ENCODE measurements around the gene ARL14EP. TPM values are rescaled to one million over a fixed set of nuclear protein-coding genes. Genes with fewer than 3 reads are reported as not detected.

ARL14EP gene
- total RNA-seq, 1 donor: 27.4 TPM

DNA sequence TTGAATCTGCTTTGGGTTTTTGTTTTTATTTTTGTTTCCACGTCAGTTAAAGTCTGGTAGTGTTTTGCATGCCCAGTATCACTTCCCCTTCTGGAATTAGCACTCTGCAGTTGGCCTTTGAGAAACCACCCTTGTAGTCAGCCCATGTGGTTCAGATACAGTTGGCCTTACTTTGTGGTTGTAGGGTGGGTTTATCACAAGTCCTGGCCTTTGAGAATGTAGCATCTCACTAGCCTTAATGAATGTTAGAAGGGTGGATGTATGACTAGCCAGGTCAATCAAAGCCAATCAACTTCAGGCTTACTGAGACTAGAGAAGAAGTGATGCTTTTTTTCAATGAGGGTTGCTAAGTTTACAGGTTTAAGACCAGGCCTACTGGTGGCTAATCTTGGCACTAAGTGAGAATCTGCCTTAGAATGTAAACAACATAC is 19.8 kb downstream of the ARL14EP start:
- TF ChIP-seq, protein P1, sequence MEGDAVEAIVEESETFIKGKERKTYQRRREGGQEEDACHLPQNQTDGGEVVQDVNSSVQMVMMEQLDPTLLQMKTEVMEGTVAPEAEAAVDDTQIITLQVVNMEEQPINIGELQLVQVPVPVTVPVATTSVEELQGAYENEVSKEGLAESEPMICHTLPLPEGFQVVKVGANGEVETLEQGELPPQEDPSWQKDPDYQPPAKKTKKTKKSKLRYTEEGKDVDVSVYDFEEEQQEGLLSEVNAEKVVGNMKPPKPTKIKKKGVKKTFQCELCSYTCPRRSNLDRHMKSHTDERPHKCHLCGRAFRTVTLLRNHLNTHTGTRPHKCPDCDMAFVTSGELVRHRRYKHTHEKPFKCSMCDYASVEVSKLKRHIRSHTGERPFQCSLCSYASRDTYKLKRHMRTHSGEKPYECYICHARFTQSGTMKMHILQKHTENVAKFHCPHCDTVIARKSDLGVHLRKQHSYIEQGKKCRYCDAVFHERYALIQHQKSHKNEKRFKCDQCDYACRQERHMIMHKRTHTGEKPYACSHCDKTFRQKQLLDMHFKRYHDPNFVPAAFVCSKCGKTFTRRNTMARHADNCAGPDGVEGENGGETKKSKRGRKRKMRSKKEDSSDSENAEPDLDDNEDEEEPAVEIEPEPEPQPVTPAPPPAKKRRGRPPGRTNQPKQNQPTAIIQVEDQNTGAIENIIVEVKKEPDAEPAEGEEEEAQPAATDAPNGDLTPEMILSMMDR (IDR thresholded peaks at IDR 0.05; ENCODE audit: insufficient read depth, low read length): no peak

DNA sequence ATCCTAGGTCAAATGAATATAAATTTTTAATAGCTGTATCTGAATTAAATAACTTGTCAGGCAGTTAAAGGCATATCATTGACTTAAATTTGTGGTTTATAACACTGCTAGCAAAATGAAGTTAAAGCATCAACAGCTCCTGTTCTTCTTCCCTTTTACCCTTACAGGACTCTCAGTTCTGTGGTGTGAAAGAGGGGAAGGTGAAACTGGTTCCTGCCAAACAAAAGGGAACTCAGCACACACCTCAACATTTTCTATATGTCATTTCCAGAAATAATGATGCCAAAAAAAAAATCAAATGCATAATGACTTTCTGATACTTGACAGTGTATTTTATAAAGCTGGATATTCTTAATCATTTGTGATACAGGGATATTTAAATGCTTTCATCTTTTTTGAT is 21.2 kb downstream of the ARL14EP start:
- TF ChIP-seq, protein P1 (IDR thresholded peaks at IDR 0.05; ENCODE audit: insufficient read depth, low read length): no peak
- no peak for DNase-seq (ENCODE audit: low read depth)

More for the DNA sequence above, 19.8 kb downstream of the ARL14EP start:
- H3K4me3 ChIP-seq (ENCODE audit: low read depth, low read length): no peak overlapping the region
- DNase-seq (ENCODE audit: low read depth): no peak

DNA sequence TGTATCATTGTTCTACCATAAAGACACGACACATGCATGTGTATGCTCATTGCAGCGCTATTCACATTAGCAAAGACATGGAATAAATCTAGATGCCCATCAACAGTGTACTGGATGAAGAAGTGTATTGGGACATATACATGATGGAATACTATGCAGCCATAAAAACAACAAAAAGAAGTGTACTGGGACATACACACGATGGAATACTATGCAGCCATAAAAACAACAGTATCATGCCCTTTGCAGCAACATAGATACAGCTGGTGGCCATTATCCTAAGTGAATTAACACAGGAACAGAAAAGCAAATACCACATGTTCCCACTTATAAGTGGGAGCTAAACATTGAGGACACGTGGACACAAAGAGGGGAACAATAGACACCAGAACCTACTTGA is 22.7 kb downstream of the ARL14EP start:
- no peak for DNase-seq (ENCODE audit: low read depth)
- TF ChIP-seq, protein P1 (IDR thresholded peaks at IDR 0.05; ENCODE audit: insufficient read depth, low read length): no peak
- H3K4me3 ChIP-seq (ENCODE audit: low read depth, low read length): no peak overlapping the region

More for the DNA sequence above, 21.2 kb downstream of the ARL14EP start:
- no peak overlapping the region for H3K4me3 ChIP-seq (ENCODE audit: low read depth, low read length)

DNA sequence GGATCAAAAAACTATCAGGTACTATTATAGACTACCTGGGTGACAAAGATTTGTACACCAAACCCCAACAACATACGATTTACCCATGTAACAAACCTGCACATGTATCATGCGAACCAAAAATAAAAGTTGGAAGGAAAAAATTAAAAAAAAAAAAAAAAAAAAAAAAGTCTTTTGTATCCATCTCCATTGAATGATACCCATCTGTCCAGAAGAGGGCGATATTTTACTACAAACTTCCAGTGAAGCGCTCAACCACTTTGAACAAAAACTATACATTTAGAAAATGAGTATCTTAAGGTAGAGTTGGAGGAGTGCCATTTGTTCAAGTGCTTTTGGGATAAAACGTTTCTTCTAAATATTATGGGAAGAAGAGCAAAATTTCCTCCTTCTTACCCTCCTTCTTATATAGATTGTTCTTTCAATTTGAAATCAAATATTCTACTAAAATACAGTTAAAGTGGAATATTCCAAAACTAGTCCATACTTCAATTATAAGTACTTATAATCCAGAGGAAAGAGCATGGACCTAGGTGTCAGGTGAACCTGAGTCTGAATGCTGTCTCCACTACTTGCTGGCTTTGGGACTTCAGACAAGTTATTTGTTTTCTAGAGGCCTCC is 23.3 kb downstream of the ARL14EP start:
- no peak overlapping the region for H3K4me3 ChIP-seq (ENCODE audit: low read depth, low read length)
- peak; percentile 72 for DNase-seq (ENCODE audit: low read depth)
- TF ChIP-seq, protein P1 (IDR thresholded peaks at IDR 0.05; ENCODE audit: insufficient read depth, low read length): peak; percentile 64

DNA sequence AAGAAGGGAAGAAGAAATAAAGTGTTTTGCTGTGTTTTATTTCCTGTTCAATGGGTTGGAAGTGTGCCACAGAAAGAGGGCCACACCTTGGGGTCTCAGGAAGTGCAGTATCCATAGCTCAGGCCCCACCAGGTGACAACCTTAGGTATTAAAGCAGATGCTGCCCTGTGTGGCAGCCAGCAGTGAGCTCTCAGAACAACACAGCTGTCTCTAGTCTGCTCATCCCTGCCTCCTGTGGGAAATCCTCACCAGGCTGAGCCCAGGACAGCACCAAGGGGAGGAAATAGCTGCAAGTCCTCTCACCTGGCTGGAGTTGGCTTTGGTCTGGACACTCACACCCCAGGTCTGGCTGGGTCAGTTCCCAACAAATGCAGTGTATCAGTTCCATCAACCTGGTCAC is 25.1 kb downstream of the ARL14EP start:
- TF ChIP-seq, protein P1 (IDR thresholded peaks at IDR 0.05; ENCODE audit: insufficient read depth, low read length): no peak
- no peak overlapping the region for H3K4me3 ChIP-seq (ENCODE audit: low read depth, low read length)
- DNase-seq (ENCODE audit: low read depth): no peak

DNA sequence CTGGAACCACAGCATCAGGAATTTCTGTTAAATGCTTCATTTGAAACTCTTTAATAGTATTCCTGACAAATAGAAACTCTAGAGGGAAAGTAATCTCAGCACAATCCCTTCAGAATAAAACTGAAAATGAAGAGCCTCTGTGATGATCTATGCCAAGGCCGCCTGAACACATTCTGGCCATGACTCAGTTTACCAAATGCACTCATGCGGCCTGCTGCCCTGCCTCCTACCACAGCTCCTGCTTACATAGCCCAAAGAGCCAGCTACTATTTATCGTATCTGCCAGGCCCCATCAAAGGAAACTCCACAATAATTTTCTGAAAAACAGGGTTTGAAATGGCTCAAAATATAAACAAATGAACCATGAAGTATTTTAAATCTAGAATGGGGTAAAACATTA is 27.0 kb downstream of the ARL14EP start:
- DNase-seq (ENCODE audit: low read depth): no peak
- no peak overlapping the region for H3K4me3 ChIP-seq (ENCODE audit: low read depth, low read length)
- TF ChIP-seq, protein P1 (IDR thresholded peaks at IDR 0.05; ENCODE audit: insufficient read depth, low read length): no peak

DNA sequence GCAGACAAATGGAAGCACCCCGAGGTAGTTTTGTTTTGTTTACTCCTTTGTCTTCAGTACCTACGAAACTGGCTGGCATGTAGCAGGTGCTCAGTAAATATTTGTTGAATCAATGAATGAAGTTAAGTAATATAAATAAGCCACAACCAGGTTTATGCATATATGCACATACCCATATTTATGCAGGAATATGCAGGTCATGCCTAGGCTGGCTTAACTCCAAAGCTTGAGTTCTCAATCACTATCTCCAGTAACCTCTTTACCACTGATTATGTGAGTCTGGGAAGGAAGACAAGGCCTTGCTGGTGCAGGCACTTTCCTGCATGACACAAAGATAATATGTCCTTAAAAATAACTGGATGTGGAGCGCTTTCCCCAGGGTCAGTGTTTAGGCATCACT is 27.5 kb downstream of the ARL14EP start:
- no peak overlapping the region for H3K4me3 ChIP-seq (ENCODE audit: low read depth, low read length)
- TF ChIP-seq, protein P1 (IDR thresholded peaks at IDR 0.05; ENCODE audit: insufficient read depth, low read length): no peak
- DNase-seq (ENCODE audit: low read depth): no peak
